Fibroblast of lung (primary cell): ENCODE measurements around the gene CTDNEP1.

Experiments used
- EZH2 ChIP-seq: IDR thresholded peaks from 2 replicates; pipeline ENCODE4 v1.5.1; 2012; ENCODE audit warnings: low read length, control low read depth, mild to moderate bottlenecking; ENCODE audit errors: missing control alignments
- TF ChIP-seq, protein P1 (sequence below), 2 donors: IDR thresholded peaks in 1 of 2; conservative IDR thresholded peaks in 1 of 2; 1 replicate in 1 of 2; 2 replicates in 1 of 2; pipeline ENCODE4 v1.5.1; 2011 to 2012; ENCODE audit warnings: low read length in 2 of 2, control low read depth in 1 of 2, inconsistent platforms in 1 of 2, low read depth in 1 of 2, mild to moderate bottlenecking in 1 of 2

DNA sequence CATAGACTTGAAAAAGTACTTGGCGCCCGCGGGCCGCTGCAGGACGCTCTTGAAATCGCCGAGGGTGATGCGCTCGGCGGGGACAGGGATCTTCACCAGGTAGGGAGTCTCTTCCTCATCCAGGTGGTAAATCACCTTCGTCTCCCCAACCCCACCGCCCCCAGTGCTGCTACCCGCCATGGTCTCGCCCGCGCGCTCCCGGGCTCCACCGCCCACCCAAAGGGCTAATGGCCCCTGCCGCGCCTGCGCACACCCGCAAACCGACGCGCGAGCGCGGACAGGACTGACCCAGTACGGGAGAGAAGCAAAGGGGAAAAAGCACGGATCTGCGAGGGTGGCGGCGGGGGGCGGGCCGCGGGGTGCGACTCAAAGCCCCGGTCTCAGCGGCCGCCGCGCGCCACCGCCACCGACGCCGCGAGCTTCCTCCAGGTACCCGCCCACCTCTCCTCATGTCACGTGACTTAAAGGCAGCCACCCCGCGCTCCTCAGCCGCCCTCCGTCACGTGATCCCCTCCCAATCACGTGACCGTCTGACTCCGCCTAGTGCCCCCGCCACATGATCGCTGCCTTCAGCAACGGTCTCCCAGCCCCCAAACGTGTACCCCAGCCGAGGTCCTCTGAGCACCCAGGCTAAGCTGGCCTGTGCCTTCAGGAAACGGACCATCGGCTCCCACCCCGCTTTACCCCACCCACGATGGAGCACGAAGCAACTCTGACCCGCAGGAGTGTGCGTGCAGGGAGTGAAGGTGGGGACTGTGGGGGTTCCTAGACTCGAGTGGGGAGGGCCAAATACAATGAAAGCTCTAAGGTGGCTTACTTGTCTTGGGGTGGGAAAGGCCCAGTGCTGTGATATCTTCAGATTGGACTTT is 17.2 kb downstream of the CTDNEP1 start, which contains the start of gene DVL2:
- TF ChIP-seq, protein P1, sequence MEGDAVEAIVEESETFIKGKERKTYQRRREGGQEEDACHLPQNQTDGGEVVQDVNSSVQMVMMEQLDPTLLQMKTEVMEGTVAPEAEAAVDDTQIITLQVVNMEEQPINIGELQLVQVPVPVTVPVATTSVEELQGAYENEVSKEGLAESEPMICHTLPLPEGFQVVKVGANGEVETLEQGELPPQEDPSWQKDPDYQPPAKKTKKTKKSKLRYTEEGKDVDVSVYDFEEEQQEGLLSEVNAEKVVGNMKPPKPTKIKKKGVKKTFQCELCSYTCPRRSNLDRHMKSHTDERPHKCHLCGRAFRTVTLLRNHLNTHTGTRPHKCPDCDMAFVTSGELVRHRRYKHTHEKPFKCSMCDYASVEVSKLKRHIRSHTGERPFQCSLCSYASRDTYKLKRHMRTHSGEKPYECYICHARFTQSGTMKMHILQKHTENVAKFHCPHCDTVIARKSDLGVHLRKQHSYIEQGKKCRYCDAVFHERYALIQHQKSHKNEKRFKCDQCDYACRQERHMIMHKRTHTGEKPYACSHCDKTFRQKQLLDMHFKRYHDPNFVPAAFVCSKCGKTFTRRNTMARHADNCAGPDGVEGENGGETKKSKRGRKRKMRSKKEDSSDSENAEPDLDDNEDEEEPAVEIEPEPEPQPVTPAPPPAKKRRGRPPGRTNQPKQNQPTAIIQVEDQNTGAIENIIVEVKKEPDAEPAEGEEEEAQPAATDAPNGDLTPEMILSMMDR (conservative IDR thresholded peaks at IDR 0.05 in 1 of 2, IDR thresholded peaks at IDR 0.05 in 1 of 2; ENCODE audit: low read depth in 1 of 2, low read length in 2 of 2): no peak
- TF ChIP-seq EZH2: no peak
